ENCODE measurements around the gene GLYR1. TPM values are rescaled to one million over a fixed set of nuclear protein-coding genes. Genes with fewer than 3 reads are reported as not detected.

Gene GLYR1
- total RNA-seq, 4 donors from 2014 or later: 38.8 to 64.7 (median 41.5) TPM

GRCh38 chr16:4798456-4798855 lies 48.6 kb downstream of the GLYR1 start:
- TF ChIP-seq CTCF (IDR thresholded peaks at IDR 0.05; ENCODE audit: low read depth): no peak

DNA sequence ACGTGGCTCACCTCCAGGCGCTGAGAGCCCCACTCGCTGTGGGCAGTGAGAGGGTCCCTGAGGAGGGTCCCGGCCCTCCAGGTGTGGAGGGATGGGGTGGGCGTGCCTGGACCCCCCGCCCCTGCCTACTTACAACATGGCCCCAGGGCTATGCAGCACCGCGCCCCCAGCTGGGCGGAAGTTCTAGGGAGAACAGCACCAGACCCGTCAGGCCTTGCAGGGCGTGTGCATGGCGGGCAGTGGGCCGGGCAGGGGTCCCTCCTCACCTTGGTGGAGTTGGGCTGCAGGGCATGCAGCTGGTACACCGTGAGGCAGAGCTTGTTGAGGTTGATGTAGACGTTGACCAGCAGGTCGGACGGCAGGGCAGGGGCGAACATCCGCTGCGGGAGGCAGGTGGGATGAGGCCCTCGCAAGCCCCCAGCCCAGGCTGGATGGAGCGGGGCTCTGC lies 49.3 kb downstream of the GLYR1 start:
- TF ChIP-seq CTCF (IDR thresholded peaks at IDR 0.05; ENCODE audit: low read depth): no peak

DNA sequence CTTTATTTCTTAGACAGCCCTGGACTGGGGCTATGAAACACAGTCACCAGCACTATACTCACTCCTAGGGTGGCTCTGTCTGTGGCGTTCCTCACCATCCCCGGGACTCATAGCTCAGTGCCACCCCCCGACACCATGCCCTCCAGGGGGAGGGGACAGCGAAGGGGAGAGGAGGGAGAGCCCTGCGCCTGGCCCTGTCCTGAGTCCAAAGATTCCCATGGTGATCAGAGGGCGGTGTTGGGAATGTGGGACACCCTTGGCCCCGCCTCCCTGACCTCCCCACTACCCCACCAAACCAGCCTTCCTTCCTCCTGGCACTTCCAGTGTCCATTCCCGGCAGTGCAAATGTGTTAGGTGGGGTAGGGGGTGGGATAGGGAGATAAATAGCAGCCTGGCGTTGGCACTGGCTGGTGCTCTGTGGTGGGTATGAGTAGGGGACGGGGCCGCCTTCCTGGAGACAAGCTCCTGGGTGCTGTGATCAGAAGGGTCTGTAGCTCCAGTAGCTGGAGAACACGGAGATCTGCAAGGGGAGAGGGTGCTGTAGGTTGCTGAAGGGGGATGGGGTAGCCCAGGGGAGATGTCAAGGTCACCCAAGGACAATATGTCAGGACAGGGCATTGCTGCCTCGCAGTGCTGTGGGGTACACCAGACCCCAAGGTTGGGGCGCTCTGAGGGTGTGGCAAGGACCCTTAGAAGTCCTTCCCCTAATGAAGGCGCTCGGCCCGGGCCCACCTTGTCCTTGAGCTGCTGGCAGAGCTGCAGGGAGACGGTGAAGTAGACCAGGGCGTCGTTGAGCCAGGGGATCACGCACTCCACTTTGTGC lies 49.9 kb downstream of the GLYR1 start:
- no peak for TF ChIP-seq CTCF (IDR thresholded peaks at IDR 0.05; ENCODE audit: low read depth)

DNA sequence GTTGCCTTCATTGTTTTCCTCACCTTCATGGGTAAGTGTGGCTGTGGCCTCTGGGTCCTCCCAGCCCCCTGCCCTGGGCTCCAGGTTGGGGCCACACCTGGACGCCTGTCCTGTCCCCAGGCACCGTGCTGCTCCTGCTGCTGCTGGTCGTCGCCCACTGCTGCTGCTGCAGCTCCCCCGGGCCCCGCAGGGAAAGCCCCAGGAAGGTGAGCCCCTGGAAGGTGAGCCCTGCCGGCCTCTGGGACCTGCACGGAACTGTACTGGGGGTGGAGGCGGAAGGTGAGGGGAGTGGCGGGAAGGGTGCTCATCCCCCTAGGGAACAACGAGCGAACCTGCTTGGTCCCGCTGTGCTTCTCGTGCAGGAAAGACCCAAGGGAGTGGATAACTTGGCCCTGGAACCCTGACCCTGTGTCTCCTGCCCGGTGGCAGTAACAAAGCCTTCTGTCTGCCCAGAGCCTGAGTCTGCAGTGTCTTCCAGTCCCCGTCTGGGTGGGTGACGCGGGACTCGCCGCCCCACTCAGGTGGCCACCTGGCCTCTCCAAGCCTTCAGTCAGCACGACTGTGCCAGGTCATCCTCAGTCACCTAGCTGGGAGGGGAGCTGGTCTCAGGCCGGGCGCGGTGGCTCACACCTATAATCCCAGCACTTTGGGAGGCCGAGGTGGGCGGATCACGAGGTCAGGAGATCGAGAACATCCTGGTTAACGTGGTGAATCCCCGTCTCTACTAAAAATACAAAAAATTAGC lies 51.1 kb downstream of the GLYR1 start:
- no peak for TF ChIP-seq CTCF (IDR thresholded peaks at IDR 0.05; ENCODE audit: low read depth)

DNA sequence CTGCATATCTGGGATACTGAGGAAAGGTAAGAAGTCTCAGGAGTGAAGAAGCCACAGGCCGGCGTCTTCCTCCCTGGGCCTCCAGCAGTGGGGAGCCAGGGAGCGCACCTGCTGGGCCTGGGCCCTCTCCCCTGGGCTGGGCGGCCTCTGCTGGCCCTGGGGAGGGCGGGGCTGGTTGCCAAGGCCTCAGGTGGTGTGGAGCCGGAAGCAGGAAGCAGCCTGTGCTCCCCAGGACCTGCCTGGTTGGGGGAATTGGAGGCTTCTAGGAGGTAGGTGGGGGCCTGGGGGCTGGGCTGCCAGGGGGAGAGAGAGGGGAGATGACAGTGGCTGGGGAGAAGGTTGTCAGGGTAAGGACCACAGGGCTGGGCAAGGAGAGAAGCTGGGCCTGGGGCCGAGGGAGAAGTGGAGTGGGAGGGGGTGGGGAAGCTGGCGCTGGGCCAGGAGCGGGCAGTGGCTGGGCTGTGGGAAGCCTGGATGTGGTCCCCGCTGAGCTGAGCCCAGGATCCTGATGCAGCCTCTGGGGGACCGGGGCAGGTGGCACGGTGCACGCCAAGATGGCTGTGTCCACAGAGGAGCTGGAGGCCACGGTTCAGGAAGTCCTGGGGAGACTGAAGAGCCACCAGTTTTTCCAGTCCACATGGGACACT lies 51.8 kb downstream of the GLYR1 start, which contains the start of gene SMIM22:
Gene SMIM22, plus strand, starts transcription at position 189 of the 647 bp plus-strand sequence. Its CDS starts 366 bp downstream, at position 555.
- no peak for TF ChIP-seq CTCF (IDR thresholded peaks at IDR 0.05; ENCODE audit: low read depth)

GRCh38 chr16:4792951-4793513 lies 54.1 kb downstream of the GLYR1 start:
- no peak for TF ChIP-seq CTCF (IDR thresholded peaks at IDR 0.05; ENCODE audit: low read depth)

All from subcutaneous adipose tissue (tissue), 4 donors.